Tibial nerve (tissue), 4 donors: ENCODE data around the gene GSK3B.

Source experiments
- CTCF ChIP-seq, 5 experiments: fragments of 200-600 bp in 3 of 5; fragments of 450-650 bp in 2 of 5; sonication (generic) in 3 of 5; IDR thresholded peaks; one replicate each; pipeline ENCODE4 v1.5.1; 2016 to 2019; ENCODE audit warnings: antibody characterized with exemption in 5 of 5, mild to moderate bottlenecking in 3 of 5, moderate library complexity in 2 of 5
- EP300 ChIP-seq, 2 donors: sonication (generic); formaldehyde crosslinking; IDR thresholded peaks; one replicate each; pipeline ENCODE4 v1.6.1; 2017; ENCODE audit warnings: antibody characterized with exemption in 2 of 2, mild to moderate bottlenecking in 1 of 2

- TF ChIP-seq CTCF (IDR thresholded peaks at IDR 0.05) = no peak
- TF ChIP-seq EP300 (IDR thresholded peaks at IDR 0.05) = no peak
Measured at GRCh38 chr3:119825820-119826219, 268.4 kb downstream of the GSK3B start.
